GM10847 (cell line): ENCODE measurements around the gene FXR1.

Source experiments
- POLR2A ChIP-seq: IDR thresholded peaks from 2 replicates; pipeline ENCODE4 v1.6.1; 2011; ENCODE audit not compliant: insufficient read length; ENCODE audit errors: extremely low read depth

Gene FXR1

GRCh38 chr3:180912304-180913296 lies at the start of gene FXR1:
Gene FXR1, plus strand, starts transcription at chr3:180912670. Its CDS starts 16 bp downstream, at chr3:180912686.
- peak; percentile 46 for TF ChIP-seq POLR2A

DNA sequence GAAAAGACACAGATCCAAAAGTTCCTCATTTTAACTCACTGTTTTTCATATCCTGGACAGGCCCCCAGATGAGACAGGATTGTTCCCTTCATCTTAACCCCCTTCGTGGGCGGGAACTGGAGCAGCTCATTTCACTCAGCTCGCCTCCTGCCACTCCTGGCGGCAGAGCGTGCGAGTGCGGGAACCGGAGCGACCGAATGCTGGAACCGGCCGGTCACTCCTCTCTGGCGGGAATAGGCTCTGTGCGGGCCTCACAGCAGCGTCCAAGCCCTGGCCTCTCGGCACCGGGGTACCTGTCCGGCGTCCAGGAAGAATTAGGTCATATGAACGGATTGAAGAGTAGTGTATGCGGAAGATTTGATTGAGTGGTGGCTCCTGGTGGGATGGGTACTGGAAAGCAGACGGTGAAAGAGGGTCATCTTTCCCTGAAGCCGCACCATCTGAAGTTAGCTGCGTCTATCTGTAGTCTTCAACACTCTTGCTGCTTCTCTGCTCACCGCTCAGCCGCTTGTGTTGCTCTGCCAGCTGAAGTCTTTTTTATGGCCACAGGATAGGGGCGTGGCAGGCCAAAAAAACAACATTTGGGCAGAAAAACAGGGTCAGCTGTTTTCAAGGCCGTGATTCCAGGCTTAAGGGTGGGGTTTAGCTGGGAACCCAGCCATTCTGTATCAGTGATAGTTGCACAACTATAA lies 42.3 kb upstream of the FXR1 start:
- TF ChIP-seq POLR2A = no peak

- no peak for TF ChIP-seq POLR2A
Measured at GRCh38 chr3:180871901-180872300, 40.6 kb upstream of the FXR1 start.

- no peak for TF ChIP-seq POLR2A
Measured at GRCh38 chr3:180875124-180875698, 37.3 kb upstream of the FXR1 start.

GRCh38 chr3:180881065-180881801 lies 31.2 kb upstream of the FXR1 start:
- no peak for TF ChIP-seq POLR2A

DNA sequence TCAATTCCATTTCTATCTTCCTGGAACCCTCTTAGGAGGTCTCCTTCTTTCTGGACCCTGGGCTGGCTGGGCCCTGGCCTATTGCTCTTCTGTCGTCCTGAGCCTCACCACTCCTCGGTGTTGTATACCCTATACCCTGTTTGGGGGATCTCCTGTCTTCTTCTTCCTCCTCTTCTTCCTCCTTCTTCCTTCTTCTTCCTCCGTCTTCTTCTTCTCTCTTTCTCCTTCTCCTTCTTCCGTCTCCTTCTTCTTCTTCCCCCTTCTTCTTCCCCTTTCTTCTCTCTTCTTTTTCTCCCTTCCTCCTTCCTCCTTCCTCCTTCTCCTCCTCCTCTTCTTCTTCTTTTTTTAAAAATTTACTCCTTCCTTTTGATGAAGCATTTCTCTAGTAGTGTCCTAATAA lies 30.4 kb upstream of the FXR1 start:
- TF ChIP-seq POLR2A = no peak

DNA sequence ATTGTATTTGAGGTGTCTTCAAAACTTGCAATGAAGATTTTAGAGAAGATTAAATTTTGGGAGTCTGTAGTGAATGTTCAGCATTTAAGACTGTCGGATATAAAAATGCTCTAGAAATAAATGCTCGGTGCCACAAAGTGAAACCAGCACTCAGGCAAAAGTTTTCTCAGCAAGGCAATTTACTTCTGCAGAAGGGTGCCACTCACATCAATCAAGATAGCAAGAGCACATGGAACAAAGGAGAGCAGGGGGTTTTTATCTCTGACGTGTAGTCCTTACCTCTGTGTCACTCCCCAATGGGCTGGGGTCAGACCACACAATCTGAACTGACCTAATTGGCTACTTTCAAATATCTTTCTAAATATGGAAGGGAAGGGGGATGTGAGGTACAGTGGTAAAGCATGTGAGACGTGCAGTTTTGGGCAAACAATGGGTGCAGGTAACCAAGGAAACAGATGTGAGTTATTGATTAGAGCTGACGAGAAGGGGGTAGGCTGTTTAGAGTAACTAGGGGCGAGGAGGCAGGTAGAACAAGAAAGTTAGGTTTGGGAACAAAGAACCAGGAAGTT lies 23.4 kb upstream of the FXR1 start:
- TF ChIP-seq POLR2A = no peak

DNA sequence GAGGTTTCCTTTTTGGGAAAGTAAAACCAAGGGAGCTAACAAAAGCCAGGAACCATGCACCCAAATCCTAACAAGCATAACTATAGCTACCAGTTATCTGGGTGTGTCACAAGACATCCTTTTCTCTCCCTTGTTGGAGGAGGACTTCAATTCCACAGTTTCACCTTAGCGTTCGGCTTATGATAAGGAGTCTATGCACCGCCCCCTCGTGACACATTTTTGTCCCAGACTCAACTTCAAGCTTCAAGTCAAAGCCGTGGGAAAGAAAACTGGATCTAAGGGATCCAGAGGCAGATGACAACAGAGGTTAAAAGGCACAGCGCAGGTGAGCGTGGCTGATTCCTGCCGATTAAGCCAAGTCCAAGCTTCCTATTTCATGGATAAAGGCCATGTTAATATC lies 13.9 kb upstream of the FXR1 start:
- TF ChIP-seq POLR2A = no peak

DNA sequence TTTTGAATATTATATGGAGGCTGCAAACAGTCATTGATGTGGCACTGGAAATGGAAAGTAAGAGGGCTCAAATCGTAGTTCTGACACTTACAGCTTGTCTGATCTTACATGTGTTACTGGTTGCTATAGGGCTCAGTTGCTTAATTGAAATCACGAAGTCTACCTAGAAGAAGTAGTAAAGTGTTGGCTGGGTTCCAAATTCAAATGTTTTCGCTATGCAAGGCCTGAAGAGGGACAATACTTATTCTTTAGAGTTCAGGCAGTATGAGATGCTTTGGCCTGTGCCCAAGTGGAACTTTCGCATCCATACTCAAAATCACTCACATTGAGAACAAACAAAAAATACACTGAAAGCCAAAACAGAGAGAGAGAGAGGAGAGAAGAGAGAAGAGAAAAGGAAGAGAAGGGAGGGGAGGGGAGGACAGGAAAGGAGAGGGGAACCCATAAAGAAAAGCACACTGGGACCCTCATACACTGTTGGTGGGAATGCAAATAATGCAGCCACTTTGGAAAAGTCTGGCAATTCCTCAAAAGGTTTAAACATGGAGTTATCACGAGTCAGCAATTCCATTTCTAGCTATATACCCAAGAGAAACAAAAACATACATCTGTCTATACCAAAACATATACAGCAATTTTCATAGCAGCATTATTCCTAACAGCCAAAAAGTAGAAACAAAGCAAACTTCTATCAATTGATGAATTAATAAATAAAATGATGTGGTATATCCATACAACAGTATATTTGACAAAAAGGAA lies 2.9 kb upstream of the FXR1 start:
- TF ChIP-seq POLR2A = no peak

- no peak for TF ChIP-seq POLR2A
Measured at GRCh38 chr3:180910823-180911222, 1.6 kb upstream of the FXR1 start.

DNA sequence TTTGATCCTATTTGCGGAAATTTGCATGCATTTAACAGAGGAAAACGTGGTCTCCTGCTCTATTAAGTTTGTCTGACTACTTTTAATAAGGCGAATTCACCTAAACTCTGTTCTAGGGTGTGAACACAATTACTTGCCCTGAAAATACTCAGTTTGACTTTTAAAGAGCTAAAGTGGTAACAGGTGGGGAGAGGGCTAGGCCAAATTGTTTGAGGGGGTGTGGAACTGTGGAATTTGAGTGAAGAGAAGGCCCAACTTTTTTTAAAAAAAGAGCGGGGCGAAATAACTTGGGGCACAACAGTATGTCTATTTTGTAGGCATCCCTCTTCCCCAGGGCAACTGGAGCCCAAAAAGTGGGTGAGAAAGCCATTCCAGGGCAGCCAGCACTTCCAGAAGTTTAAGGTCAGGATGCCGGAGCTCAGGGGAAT lies 580 bp upstream of the FXR1 start:
- TF ChIP-seq POLR2A = no peak

DNA sequence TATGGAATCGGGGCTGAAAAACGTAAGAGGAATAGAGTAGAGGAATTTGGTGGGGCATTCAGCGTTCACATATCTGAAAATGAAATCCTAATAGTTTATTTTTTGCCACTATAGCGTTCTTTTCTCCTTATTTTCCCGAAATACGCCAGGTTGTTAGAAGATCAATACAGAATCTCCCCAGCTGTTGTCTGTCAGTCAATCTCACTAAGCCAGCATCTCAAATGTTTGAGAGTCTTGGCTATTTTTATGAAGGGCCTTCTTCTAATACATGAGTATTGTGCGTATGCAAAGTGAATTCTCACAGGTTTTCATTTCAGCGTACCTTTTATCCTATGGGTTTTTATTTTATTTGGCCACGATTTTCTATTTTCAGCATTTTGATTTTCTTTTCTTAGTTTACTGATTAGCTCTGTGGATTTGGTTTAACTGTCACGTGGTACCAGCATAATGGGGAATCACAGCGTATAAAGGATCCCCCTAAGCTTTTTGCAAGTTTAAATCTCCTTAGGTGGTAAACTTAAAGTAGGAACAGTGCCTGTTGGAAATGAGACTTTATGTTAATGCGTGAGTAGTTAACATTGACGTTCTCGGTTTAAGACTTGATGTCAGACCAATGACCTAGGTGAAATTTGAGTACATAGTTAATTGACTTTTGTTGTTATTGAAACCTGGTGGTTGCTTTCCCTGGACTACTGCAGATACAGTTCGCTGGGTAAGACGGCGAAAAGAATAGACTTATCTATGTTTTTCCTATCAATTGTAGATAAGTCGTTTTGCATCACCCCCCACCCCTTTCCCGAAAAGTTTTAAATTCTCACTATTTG lies 1.3 kb downstream of the FXR1 start:
- TF ChIP-seq POLR2A = no peak

DNA sequence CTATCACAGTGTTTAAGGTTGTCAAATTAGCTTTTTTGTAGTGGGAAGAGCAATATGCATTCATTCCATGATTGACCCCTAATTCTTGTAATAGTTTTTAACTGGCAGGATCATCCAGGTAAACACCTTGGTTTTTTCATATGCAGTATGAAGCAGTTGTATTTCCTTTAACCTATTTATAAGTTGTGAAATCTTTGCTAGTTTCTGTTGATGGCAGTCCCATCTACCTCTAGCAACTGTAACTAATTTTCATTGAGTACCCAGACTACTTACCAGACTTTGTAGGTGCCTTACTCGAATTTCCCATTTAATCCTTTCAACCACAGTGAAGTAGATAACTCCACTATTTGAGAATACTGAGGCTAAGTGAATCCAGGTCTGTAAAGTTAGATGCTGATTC lies 6.1 kb downstream of the FXR1 start:
- no peak for TF ChIP-seq POLR2A
